ENCODE results near the gene L3MBTL4. TPM values are rescaled to one million over a fixed set of nuclear protein-coding genes. Genes with fewer than 3 reads are reported as not detected.
"Not testable (repeated sequence)": the region's sequence is repeated elsewhere in the genome, so short reads cannot be mapped to it uniquely, and the experiment has no call there.

The L3MBTL4 gene
- total RNA-seq, 1 donor from 2014 or later = 16.2 TPM

DNA sequence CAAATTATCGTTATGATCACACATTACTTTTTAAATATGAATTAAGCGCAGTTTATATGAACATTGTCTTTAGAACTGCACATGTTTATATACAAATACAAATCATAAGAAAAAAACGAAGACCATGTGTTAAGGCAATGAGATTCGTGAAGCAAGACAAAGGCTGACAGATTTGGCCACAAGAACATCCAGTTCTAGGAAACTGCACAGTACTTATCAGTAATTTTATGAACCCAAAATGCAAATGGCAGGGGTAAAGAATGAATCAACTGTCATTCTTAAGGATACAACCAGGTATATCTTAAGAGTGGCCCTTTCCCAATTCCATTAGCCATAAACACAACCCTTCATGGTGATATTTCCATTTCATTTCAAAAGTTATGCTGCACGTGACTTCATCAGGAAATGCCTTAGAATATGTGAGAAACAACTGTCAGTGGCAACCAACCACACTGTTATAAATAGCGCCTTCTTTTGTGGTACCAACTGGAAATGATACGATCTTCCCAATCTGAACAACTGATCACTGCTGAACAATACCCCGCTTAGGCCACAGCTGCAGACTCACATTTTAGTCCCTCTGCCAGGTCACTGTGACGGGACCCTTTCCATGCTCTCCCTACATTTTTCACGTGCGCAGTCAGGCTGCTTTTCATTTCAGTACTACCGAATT lies 144.9 kb downstream of the L3MBTL4 start:
- ATAC-seq = no peak
- Histone ChIP-seq H3K4me1 (no peaks in the 10 kb centered on the region), H3K27ac (no peak overlapping the region), H3K36me3 (no peaks in the 10 kb centered on the region), H3K9me3 (no peaks in the 10 kb centered on the region), H3K4me3 (no peak overlapping the region), H3K27me3 (no peaks in the 10 kb centered on the region)
- TF ChIP-seq, protein P1, sequence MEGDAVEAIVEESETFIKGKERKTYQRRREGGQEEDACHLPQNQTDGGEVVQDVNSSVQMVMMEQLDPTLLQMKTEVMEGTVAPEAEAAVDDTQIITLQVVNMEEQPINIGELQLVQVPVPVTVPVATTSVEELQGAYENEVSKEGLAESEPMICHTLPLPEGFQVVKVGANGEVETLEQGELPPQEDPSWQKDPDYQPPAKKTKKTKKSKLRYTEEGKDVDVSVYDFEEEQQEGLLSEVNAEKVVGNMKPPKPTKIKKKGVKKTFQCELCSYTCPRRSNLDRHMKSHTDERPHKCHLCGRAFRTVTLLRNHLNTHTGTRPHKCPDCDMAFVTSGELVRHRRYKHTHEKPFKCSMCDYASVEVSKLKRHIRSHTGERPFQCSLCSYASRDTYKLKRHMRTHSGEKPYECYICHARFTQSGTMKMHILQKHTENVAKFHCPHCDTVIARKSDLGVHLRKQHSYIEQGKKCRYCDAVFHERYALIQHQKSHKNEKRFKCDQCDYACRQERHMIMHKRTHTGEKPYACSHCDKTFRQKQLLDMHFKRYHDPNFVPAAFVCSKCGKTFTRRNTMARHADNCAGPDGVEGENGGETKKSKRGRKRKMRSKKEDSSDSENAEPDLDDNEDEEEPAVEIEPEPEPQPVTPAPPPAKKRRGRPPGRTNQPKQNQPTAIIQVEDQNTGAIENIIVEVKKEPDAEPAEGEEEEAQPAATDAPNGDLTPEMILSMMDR (IDR thresholded peaks at IDR 0.05) = no peak
- intact Hi-C loops (cut with DNase I) = no loop called here
- DNase-seq = no peak

DNA sequence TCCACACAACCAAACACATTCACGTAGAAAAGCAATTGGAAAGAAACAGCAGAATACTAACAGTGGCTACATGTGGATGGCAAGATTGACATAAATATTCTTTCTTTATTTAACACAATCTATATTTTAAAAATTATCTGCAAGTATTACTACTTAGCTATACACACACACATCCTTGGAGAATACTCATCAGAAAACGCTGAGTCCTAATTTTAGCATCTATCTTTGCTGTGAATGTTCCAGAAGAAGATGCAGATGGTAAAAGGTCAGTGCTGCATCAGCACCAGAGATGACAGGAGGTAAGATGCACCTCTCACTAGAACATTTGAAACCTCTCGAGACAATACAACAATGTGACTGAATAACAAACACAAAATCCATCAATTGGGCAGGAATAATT lies 148.5 kb downstream of the L3MBTL4 start:
- Histone ChIP-seq H3K27me3 (no peaks in the 10 kb centered on the region), H3K36me3 (no peaks in the 10 kb centered on the region), H3K27ac (no peak overlapping the region), H3K9me3 (no peaks in the 10 kb centered on the region), H3K4me3 (no peak overlapping the region), H3K4me1 (no peaks in the 10 kb centered on the region)
- TF ChIP-seq, protein P1 (IDR thresholded peaks at IDR 0.05) = no peak
- DNase-seq = no peak
- no peak for ATAC-seq
- intact Hi-C loops (cut with DNase I) = no loop called here

DNA sequence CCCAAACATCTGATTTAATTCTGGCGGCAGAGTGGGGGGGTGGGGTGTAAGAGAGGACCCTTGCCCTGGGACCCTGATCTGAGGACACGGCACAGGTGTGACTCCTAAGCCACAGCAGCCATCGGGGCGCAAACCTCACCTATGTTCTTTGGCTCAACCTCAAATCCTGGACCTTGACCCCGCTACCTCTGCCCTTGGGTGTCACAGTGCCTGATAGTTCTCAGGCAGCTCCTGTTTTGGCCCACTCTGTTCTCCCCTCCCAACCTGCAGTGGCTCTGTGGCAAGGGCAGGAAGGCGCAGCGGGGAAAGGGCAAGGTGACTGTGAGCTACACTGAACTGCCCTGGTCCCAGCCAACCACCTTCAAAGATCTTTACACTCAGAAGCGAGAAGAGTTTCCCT lies 152.8 kb downstream of the L3MBTL4 start:
- Histone ChIP-seq H3K36me3 (no peaks in the 10 kb centered on the region), H3K27ac (no peak overlapping the region), H3K9me3 (no peaks in the 10 kb centered on the region), H3K4me1 (no peaks in the 10 kb centered on the region), H3K4me3 (no peak overlapping the region), H3K27me3 (no peaks in the 10 kb centered on the region)
- intact Hi-C loops (cut with DNase I) = no loop called here
- ATAC-seq (no peak), DNase-seq (no peak)
- TF ChIP-seq, protein P1 (IDR thresholded peaks at IDR 0.05) = no peak

DNA sequence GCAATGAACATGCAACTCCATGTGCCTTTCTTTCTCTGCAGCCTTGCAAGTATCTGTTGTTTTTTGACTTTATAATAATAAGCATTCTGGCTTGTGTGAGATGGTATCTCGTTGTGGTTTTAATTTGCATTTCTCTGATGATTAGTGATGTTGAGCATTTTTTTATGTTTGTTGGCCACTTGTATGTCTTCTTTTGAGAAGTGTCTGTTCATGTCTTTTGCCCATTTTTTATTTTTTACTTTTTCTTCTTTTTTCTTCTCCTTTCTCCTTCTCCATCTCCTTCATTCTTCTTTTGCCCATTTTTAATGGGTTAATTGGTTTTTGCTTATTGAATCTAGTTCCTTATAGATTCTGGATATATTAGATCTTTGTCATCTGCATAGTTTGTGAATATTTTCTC lies 155.4 kb downstream of the L3MBTL4 start:
- H3K9me3 ChIP-seq; H3K36me3 ChIP-seq; DNase-seq; ATAC-seq; H3K27ac ChIP-seq; intact Hi-C loops (cut with DNase I); H3K27me3 ChIP-seq; H3K4me3 ChIP-seq: not testable (repeated sequence)
- H3K4me1 ChIP-seq = peaks cover 13% of the 10 kb centered on the region

DNA sequence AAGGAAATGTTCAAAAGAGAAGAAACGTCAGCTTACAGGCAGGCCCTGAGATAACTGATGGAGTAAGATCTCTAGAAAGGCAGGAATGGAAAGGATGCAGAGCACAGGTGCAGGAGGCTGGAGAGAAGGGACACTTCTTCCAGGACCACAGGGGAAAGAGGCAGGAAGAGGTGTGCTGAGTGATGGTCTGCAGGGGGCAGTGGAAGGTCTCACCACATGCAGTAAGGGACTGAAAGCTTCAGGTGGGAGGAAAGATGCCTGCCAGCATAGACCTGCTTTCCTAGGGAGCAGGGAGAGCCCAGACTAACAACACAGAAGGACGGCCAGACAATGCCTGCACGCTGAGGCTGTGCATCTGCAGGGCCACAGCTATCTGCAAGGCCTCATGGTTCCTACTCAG lies 156.8 kb downstream of the L3MBTL4 start:
- intact Hi-C loops (cut with DNase I) = no loop called here
- TF ChIP-seq, protein P1 (IDR thresholded peaks at IDR 0.05) = no peak
- H3K27me3 ChIP-seq = no peaks in the 10 kb centered on the region
- H3K36me3 ChIP-seq = no peaks in the 10 kb centered on the region
- H3K4me1 ChIP-seq = peaks cover 17% of the 10 kb centered on the region
- DNase-seq (no peak), ATAC-seq (no peak)
- H3K4me3 ChIP-seq = no peak overlapping the region
- no peak overlapping the region for H3K27ac ChIP-seq
- no peaks in the 10 kb centered on the region for H3K9me3 ChIP-seq

DNA sequence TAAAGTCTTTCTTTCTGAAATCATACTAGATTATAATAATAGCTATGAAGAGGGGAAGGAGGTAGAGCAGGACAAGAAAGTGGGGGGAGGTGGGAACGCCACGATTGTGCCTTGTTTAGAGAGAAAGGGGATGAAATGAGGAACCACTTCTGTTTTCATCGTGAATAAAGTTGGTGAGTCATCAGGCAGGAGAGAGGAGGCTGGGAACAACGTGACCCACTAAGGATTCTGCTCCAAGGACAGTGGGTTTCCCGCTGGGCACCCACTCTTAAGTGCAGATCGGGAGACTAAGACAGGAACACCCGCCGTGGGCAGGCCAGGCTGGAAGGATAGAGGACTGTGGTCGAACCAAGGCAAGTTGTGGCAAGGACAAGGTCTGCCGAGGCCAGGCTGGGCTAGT lies 158.2 kb downstream of the L3MBTL4 start:
- H3K4me3 ChIP-seq = no peak overlapping the region

More for the DNA sequence above, 158.2 kb downstream of the L3MBTL4 start:
- Histone ChIP-seq H3K27me3 (no peaks in the 10 kb centered on the region), H3K27ac (no peak overlapping the region), H3K36me3 (no peaks in the 10 kb centered on the region), H3K9me3 (no peaks in the 10 kb centered on the region), H3K4me1 (peaks cover 17% of the 10 kb centered on the region)
- TF ChIP-seq, protein P1 (IDR thresholded peaks at IDR 0.05) = no peak
- intact Hi-C loops (cut with DNase I) = no loop called here
- ATAC-seq (peak; percentile 56), DNase-seq (no peak)
